Measurements from ENCODE around the gene ENPP4.
A peak's percentile ranks its signal among the peaks of the same experiment; 100 is the strongest.
"Not testable (repeated sequence)": the region's sequence is repeated elsewhere in the genome, so short reads cannot be mapped to it uniquely, and the experiment has no call there.

Gene ENPP4

GRCh38 chr6:46113370-46113769 lies 16.4 kb upstream of the ENPP4 start:
- Mint-ChIP-seq H3K36me3 (ENCODE audit: insufficient read depth) (no peaks in the 10 kb centered on the region), H3K4me1 (ENCODE audit: low read depth in 2 of 2) (peaks cover 14 to 51% of the 10 kb centered on the region in 2 donors), H3K27ac (peak overlapping the region; percentile 1 to 4), H3K4me3 (no peak overlapping the region), H3K27me3 (no peaks in the 10 kb centered on the region), H3K9me3 (peaks cover 0 to 3% of the 10 kb centered on the region in 2 donors)
- ATAC-seq (replicated peaks) (no peak), DNase-seq (no peak)

GRCh38 chr6:46115634-46116033 lies 14.2 kb upstream of the ENPP4 start:
- no peak overlapping the region for H3K4me3 Mint-ChIP-seq
- DNase-seq (no peak), ATAC-seq (replicated peaks) (no peak)
- H3K9me3 Mint-ChIP-seq = peaks cover 0 to 3% of the 10 kb centered on the region in 2 donors
- H3K4me1 Mint-ChIP-seq (ENCODE audit: low read depth in 2 of 2) = peaks cover 27 to 68% of the 10 kb centered on the region in 2 donors
- H3K36me3 Mint-ChIP-seq (ENCODE audit: insufficient read depth) = peaks cover 5% of the 10 kb centered on the region
- H3K27me3 Mint-ChIP-seq = no peaks in the 10 kb centered on the region
- H3K27ac Mint-ChIP-seq = no peak overlapping the region

GRCh38 chr6:46116289-46116688 lies 13.5 kb upstream of the ENPP4 start:
- DNase-seq = no peak
- Mint-ChIP-seq H3K27me3 (no peaks in the 10 kb centered on the region), H3K9me3 (peaks cover 0 to 3% of the 10 kb centered on the region in 2 donors), H3K4me3 (no peak overlapping the region), H3K27ac (peak overlapping the region in 1 of 2 donors; percentile 50), H3K36me3 (ENCODE audit: insufficient read depth) (peaks cover 5% of the 10 kb centered on the region), H3K4me1 (ENCODE audit: low read depth in 2 of 2) (peaks cover 30 to 64% of the 10 kb centered on the region in 2 donors)
- ATAC-seq (replicated peaks) = no peak

GRCh38 chr6:46118157-46118556 lies 11.6 kb upstream of the ENPP4 start:
- ATAC-seq (replicated peaks) (no peak), DNase-seq (no peak)
- Mint-ChIP-seq H3K36me3 (ENCODE audit: insufficient read depth) (peaks cover 10% of the 10 kb centered on the region), H3K4me3 (no peak overlapping the region), H3K9me3 (peaks cover 0 to 9% of the 10 kb centered on the region in 2 donors), H3K27me3 (no peaks in the 10 kb centered on the region), H3K27ac (peak overlapping the region in 1 of 2 donors; percentile 5), H3K4me1 (ENCODE audit: low read depth in 2 of 2) (peaks cover 29 to 70% of the 10 kb centered on the region in 2 donors)

GRCh38 chr6:46118836-46119235 lies 11.0 kb upstream of the ENPP4 start:
- ATAC-seq (replicated peaks) (no peak), DNase-seq (no peak)
- peaks cover 0 to 9% of the 10 kb centered on the region in 2 donors for H3K9me3 Mint-ChIP-seq
- peaks cover 27 to 63% of the 10 kb centered on the region in 2 donors for H3K4me1 Mint-ChIP-seq (ENCODE audit: low read depth in 2 of 2)
- peak overlapping the region in 1 of 2 donors; percentile 5 for H3K27ac Mint-ChIP-seq
- no peaks in the 10 kb centered on the region for H3K27me3 Mint-ChIP-seq
- H3K36me3 Mint-ChIP-seq (ENCODE audit: insufficient read depth) = peaks cover 10% of the 10 kb centered on the region
- peak overlapping the region in 1 of 2 donors; percentile 62 for H3K4me3 Mint-ChIP-seq

- H3K4me3 Mint-ChIP-seq = peak overlapping the region; percentile 62 to 65
- peaks cover 27 to 55% of the 10 kb centered on the region in 2 donors for H3K4me1 Mint-ChIP-seq (ENCODE audit: low read depth in 2 of 2)
- not testable (repeated sequence) for ATAC-seq (replicated peaks); H3K36me3 Mint-ChIP-seq (ENCODE audit: insufficient read depth); H3K27me3 Mint-ChIP-seq; DNase-seq
- H3K27ac Mint-ChIP-seq = peak overlapping the region; percentile 16 to 39
- H3K9me3 Mint-ChIP-seq = peaks cover 0 to 10% of the 10 kb centered on the region in 2 donors
These were observed 10.1 kb upstream of the ENPP4 start for GRCh38 chr6:46119679-46120078.

- Mint-ChIP-seq H3K4me3 (peak overlapping the region; percentile 99 to 100), H3K36me3 (ENCODE audit: insufficient read depth) (peaks cover 10% of the 10 kb centered on the region), H3K27me3 (no peaks in the 10 kb centered on the region), H3K9me3 (peaks cover 0 to 1% of the 10 kb centered on the region in 2 donors), H3K27ac (peak overlapping the region; percentile 98 to 99), H3K4me1 (ENCODE audit: low read depth in 2 of 2) (peaks cover 22 to 45% of the 10 kb centered on the region in 2 donors)
- no peak for DNase-seq
- no peak for ATAC-seq (replicated peaks)
These were observed 1.3 kb upstream of the ENPP4 start for GRCh38 chr6:46128476-46128875.

- Mint-ChIP-seq H3K4me1 (ENCODE audit: low read depth in 2 of 2) (peaks cover 25 to 53% of the 10 kb centered on the region in 2 donors), H3K4me3 (peak overlapping the region; percentile 99 to 100), H3K36me3 (ENCODE audit: insufficient read depth) (peaks cover 10% of the 10 kb centered on the region), H3K9me3 (no peaks in the 10 kb centered on the region), H3K27ac (peak overlapping the region; percentile 98 to 99), H3K27me3 (no peaks in the 10 kb centered on the region)
- ATAC-seq (replicated peaks) (peak; percentile 34), DNase-seq (no peak)
These were observed 529 bp upstream of the ENPP4 start for GRCh38 chr6:46129291-46129628.

- H3K36me3 Mint-ChIP-seq (ENCODE audit: insufficient read depth) = peaks cover 10% of the 10 kb centered on the region
- no peaks in the 10 kb centered on the region for H3K9me3 Mint-ChIP-seq
- H3K4me3 Mint-ChIP-seq = peak overlapping the region; percentile 99 to 100
- no peaks in the 10 kb centered on the region for H3K27me3 Mint-ChIP-seq
- peak overlapping the region; percentile 98 to 99 for H3K27ac Mint-ChIP-seq
- H3K4me1 Mint-ChIP-seq (ENCODE audit: low read depth in 2 of 2) = peaks cover 30 to 60% of the 10 kb centered on the region in 2 donors
- DNase-seq (no peak), ATAC-seq (replicated peaks) (no peak)
These were observed 877 bp downstream of the ENPP4 start for GRCh38 chr6:46130666-46131065.

- H3K27ac Mint-ChIP-seq = not testable (repeated sequence)
- Mint-ChIP-seq H3K36me3 (ENCODE audit: insufficient read depth) (peaks cover 10% of the 10 kb centered on the region), H3K4me1 (ENCODE audit: low read depth in 2 of 2) (peaks cover 32 to 63% of the 10 kb centered on the region in 2 donors)
These were observed 1.5 kb downstream of the ENPP4 start for GRCh38 chr6:46131291-46131690.

GRCh38 chr6:46134216-46134615 lies 4.4 kb downstream of the ENPP4 start:
- peaks cover 43 to 66% of the 10 kb centered on the region in 2 donors for H3K4me1 Mint-ChIP-seq (ENCODE audit: low read depth in 2 of 2)
- no peaks in the 10 kb centered on the region for H3K9me3 Mint-ChIP-seq
- no peak overlapping the region for H3K4me3 Mint-ChIP-seq
- DNase-seq = no peak
- no peaks in the 10 kb centered on the region for H3K27me3 Mint-ChIP-seq
- peak overlapping the region in 1 of 2 donors; percentile 26 for H3K27ac Mint-ChIP-seq
- ATAC-seq (replicated peaks) = no peak
- H3K36me3 Mint-ChIP-seq (ENCODE audit: insufficient read depth) = peaks cover 14% of the 10 kb centered on the region

More at GRCh38 chr6:46131291-46131690, 1.5 kb downstream of the ENPP4 start:
- DNase-seq; H3K27me3 Mint-ChIP-seq; ATAC-seq (replicated peaks); H3K9me3 Mint-ChIP-seq: not testable (repeated sequence)
- peak overlapping the region; percentile 14 to 99 for H3K4me3 Mint-ChIP-seq

GRCh38 chr6:46135176-46135575 lies 5.4 kb downstream of the ENPP4 start:
- DNase-seq = no peak
- Mint-ChIP-seq H3K9me3 (no peaks in the 10 kb centered on the region), H3K4me1 (ENCODE audit: low read depth in 2 of 2) (peaks cover 44 to 71% of the 10 kb centered on the region in 2 donors), H3K27me3 (no peaks in the 10 kb centered on the region), H3K36me3 (ENCODE audit: insufficient read depth) (peaks cover 9% of the 10 kb centered on the region), H3K27ac (no peak overlapping the region), H3K4me3 (no peak overlapping the region)
- ATAC-seq (replicated peaks) = no peak

- Mint-ChIP-seq H3K27me3 (no peaks in the 10 kb centered on the region), H3K9me3 (no peaks in the 10 kb centered on the region), H3K27ac (peak overlapping the region; percentile 16 to 42), H3K36me3 (ENCODE audit: insufficient read depth) (peaks cover 7% of the 10 kb centered on the region), H3K4me3 (no peak overlapping the region), H3K4me1 (ENCODE audit: low read depth in 2 of 2) (peaks cover 43 to 65% of the 10 kb centered on the region in 2 donors)
- no peak for DNase-seq
- ATAC-seq (replicated peaks) = no peak
These were observed 7.0 kb downstream of the ENPP4 start for GRCh38 chr6:46136831-46137230.

- no peak for DNase-seq
- Mint-ChIP-seq H3K36me3 (ENCODE audit: insufficient read depth) (peaks cover 7% of the 10 kb centered on the region), H3K9me3 (no peaks in the 10 kb centered on the region), H3K4me3 (no peak overlapping the region), H3K4me1 (ENCODE audit: low read depth in 2 of 2) (peaks cover 41 to 65% of the 10 kb centered on the region in 2 donors), H3K27me3 (no peaks in the 10 kb centered on the region), H3K27ac (peak overlapping the region; percentile 16 to 23)
- no peak for ATAC-seq (replicated peaks)
These were observed 7.6 kb downstream of the ENPP4 start for GRCh38 chr6:46137387-46137786.

Data from effector memory CD8-positive, alpha-beta T cell (primary cell).